Psoas muscle (tissue), 8 donors: ENCODE measurements around the gene GNG14. TPM values are rescaled to one million over a fixed set of nuclear protein-coding genes. Genes with fewer than 3 reads are reported as not detected.
A peak's percentile ranks its signal among the peaks of the same experiment; 100 is the strongest.

Experiments used
- ATAC-seq, 4 donors: fragments of 200-7000 bp; cut with Tn5 transposase; one replicate each; pipeline ENCODE4 v1.9.1; 2020; ENCODE audit warnings: moderate library complexity in 3 of 4, mild to moderate bottlenecking in 2 of 4
- DNase-seq, 2 donors: peaks; one replicate each; pipeline ENCODE4 v3.0.0-alpha.2; 2020
- H3K27ac ChIP-seq: fragments of 200-600 bp; one replicate; pipeline ENCODE4 v1.8.0; 2022
- H3K27me3 ChIP-seq, 3 donors: fragments of 200-600 bp in 1 of 3; one replicate each; pipeline versions ENCODE4 v1.6.1 to v1.8.0; 2013 to 2022; ENCODE audit warnings: low read length in 2 of 3, mild to moderate bottlenecking in 2 of 3, moderate library complexity in 1 of 3; ENCODE audit not compliant: insufficient read depth in 3 of 3
- H3K36me3 ChIP-seq, 2 donors: fragments of 200-600 bp in 1 of 2; one replicate each; pipeline versions ENCODE4 v1.6.1 to v1.8.0; 2013 to 2022; ENCODE audit warnings: low read depth in 1 of 2, mild to moderate bottlenecking in 1 of 2, moderate library complexity in 1 of 2; ENCODE audit not compliant: insufficient read depth in 1 of 2
- H3K4me1 ChIP-seq: fragments of 200-600 bp; one replicate; pipeline ENCODE4 v1.8.0; 2022
- H3K4me3 ChIP-seq: fragments of 200-600 bp; one replicate; pipeline ENCODE4 v1.8.0; 2022; ENCODE audit warnings: mild to moderate bottlenecking
- H3K9me3 ChIP-seq: fragments of 200-600 bp; one replicate; pipeline ENCODE4 v1.8.0; 2022
- CTCF ChIP-seq: fragments of 200-600 bp; IDR thresholded peaks from one replicate; pipeline ENCODE4 v1.8.0; 2022; ENCODE audit warnings: antibody characterized with exemption
- WGBS, 3 donors: extraction: QIAGEN DNeasy Blood & Tissue Kit; methylation state at CpG; one replicate each; pipeline versions ENCODE4 v1.1.6 to v1.1.7; 2013; 5-methylcytosine and 5-hydroxymethylcytosine counted together
- intact Hi-C, 2 donors: fragments of 100-400 bp; cut with DNase I; formaldehyde crosslinking; loops; one replicate each; pipeline versions ENCODE4 v1.11.0 to v1.14.2; 2022
- polyA plus RNA-seq, 3 donors: library from polyadenylated mRNA; stranded (reverse); fragments of 200-250 nt; gene quantifications; one replicate each; pipeline ENCODE4 v1.2.3, GENCODE V29; 2013
- total RNA-seq, 4 donors: library from RNA; stranded (reverse); fragmentation: NEBNext Ultra II Directional in 2 of 4; extraction: Animal tissue kit (Norgen Biotek cat#: 25700) in 2 of 4; gene quantifications; one replicate each; pipeline versions ENCODE4 v1.2.1 to v1.2.4, GENCODE V29; 2021 to 2023
- donor health status: healthy with polysubstance abuse.
- donor health status: DM: no; HTN: no; CAD: no; lungs with moderate emphysema.
- donor health status: Bipolar disorder and iron deficiency.
- donor health status: healthy.
- donor health status: DM: yes; HTN: yes; CAD: no.
- donor health status: DM: no; HTN: no; CAD: no.
- donor health status: DM: no; HTN: no; CAD: no.
- donor health status: DM: yes; HTN: yes; CAD: no.

Gene GNG14
- total and polyA plus RNA-seq, 7 donors, result not detected

DNA sequence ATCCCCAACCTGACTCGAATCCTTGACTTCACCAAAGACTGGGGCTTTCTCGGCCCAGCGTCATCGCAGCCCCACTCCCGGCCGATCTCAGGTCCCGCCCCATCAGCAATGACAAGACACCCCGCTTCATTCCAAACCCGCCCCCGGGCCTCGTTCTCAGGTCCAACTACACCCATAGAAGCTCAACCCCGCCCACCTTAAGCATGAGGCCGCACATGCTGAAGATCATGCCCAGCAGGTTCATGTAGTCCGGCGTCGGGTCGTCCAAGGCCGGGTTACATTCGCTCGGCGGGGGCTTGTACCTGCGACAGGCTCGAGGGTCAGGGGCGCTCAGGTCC, 18.9 kb upstream of the GNG14 start:
- Histone ChIP-seq H3K36me3 (peaks cover 0 to 44% of the 10 kb centered on the region in 2 donors), H3K9me3 (no peaks in the 10 kb centered on the region), H3K27me3 (no peaks in the 10 kb centered on the region), H3K27ac (peak overlapping the region; percentile 98), H3K4me3 (peak overlapping the region; percentile 98), H3K4me1 (peaks cover 33% of the 10 kb centered on the region)
- intact Hi-C loops, result no loop called here
- DNase-seq (peak; percentile 60 to 80), ATAC-seq (peak; percentile 7 to 31 (median 12))
- TF ChIP-seq CTCF, result no peak
- 0 to 1% (median 1%) methylated on average over 24 of the region's 24 CpGs for WGBS, 3 donors

DNA sequence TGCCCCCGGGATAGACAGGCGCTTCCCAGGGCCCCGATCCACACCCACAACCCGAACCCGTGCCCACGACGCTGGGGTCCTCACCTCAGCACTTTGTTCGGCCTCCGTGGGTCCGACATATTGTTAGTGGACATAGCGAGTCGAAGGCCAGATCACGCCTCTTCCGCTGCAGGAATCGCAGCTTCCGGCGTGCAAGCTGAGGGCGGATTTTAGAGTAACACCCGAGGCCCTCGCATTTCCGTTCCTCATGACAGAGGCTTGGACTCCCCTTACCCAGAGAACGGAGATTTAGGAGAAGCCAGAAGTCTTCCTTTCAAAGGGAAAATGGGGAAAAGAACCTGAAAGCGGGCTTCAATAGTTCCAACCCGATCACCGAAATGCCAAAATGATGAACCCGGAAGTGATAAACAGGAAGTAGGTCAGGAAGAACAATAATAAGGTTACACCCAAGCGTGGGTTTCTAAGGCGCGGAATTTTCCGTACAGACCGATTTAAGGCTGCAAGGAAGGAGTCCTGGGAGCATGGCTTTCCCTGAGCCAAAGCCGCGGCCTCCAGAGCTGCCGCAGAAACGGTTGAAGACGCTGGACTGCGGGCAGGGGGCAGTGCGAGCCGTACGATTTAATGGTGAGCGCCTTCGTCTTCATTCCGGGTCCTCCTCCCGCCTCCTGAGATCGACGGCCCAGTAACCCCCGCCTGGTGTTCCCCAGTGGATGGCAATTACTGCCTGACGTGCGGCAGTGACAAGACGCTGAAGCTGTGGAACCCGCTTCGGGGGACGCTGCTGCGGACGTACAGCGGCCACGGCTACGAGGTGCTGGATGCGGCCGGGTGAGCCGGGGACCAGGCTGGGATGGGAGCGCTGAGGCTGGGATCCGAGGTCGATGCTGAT, 18.3 kb upstream of the GNG14 start:
- Histone ChIP-seq H3K27me3 (no peaks in the 10 kb centered on the region), H3K27ac (peak overlapping the region; percentile 98), H3K4me3 (peak overlapping the region; percentile 98), H3K9me3 (no peaks in the 10 kb centered on the region), H3K36me3 (peaks cover 0 to 44% of the 10 kb centered on the region in 2 donors), H3K4me1 (peaks cover 33% of the 10 kb centered on the region)
- intact Hi-C loops, result loop anchor here (5.0 to 10.0 kb wide), 2 partner anchors 105 to 107 kb away; no protein-coding TSS in a partner anchor
- ATAC-seq (peak; percentile 64 to 81 (median 78)), DNase-seq (peak; percentile 79 to 90)
- 0% methylated on average over 63 to 64 of the region's 64 CpGs for WGBS, 3 donors
- TF ChIP-seq CTCF, result no peak

- TF ChIP-seq CTCF, result no peak
- H3K36me3 ChIP-seq, result peaks cover 0 to 45% of the 10 kb centered on the region in 2 donors
Measured at GRCh38 chr19:12670159-12670928, 17.5 kb upstream of the GNG14 start.

DNA sequence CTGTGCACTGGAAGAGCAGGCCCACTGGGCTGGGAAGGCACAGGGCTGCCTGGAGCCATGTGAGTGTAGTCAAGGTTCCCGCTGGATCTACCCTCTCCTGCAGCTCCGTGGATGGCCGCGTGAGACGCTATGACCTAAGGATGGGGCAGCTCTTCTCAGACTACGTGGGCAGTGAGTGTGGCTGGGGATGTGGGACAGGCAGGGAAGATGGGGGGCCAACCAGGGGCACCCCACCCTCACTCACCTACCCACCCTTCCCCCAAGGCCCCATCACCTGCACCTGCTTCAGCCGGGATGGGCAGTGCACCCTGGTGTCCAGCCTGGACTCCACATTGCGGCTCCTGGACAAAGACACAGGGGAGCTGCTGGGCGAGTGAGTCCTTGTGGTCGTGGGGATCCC, 15.1 kb upstream of the GNG14 start:
- Histone ChIP-seq H3K27me3 (no peaks in the 10 kb centered on the region), H3K4me3 (no peak overlapping the region), H3K27ac (no peak overlapping the region), H3K4me1 (peaks cover 17% of the 10 kb centered on the region), H3K36me3 (peaks cover 0 to 67% of the 10 kb centered on the region in 2 donors), H3K9me3 (no peaks in the 10 kb centered on the region)
- 75 to 88% (median 80%) methylated on average over 10 of the region's 10 CpGs for WGBS, 3 donors
- TF ChIP-seq CTCF, result no peak
- intact Hi-C loops, result loop anchor here (5.0 to 10.0 kb wide), 2 partner anchors 108 to 110 kb away; no protein-coding TSS in a partner anchor
- ATAC-seq (no peak), DNase-seq (no peak)

More at GRCh38 chr19:12670159-12670928, 17.5 kb upstream of the GNG14 start:
- WGBS, 3 donors, result 37 to 41% (median 38%) methylated on average over 26 of the region's 26 CpGs
- H3K27me3 ChIP-seq, result no peaks in the 10 kb centered on the region
- DNase-seq (no peak), ATAC-seq (no peak)
- H3K4me3 ChIP-seq, result peak overlapping the region; percentile 98
- peaks cover 33% of the 10 kb centered on the region for H3K4me1 ChIP-seq
- intact Hi-C loops, result loop anchor here (5.0 to 10.0 kb wide), 2 partner anchors 106 to 108 kb away; no protein-coding TSS in a partner anchor
- H3K9me3 ChIP-seq, result no peaks in the 10 kb centered on the region
- peak overlapping the region; percentile 98 for H3K27ac ChIP-seq
